GM19099 (cell line): ENCODE data around the gene PGP.

Experiments used
- POLR2A ChIP-seq: IDR thresholded peaks from 3 replicates; pipeline ENCODE4 v1.6.1; 2011; ENCODE audit warnings: low read depth; ENCODE audit not compliant: insufficient read length; ENCODE audit errors: extremely low read depth

PGP gene

DNA sequence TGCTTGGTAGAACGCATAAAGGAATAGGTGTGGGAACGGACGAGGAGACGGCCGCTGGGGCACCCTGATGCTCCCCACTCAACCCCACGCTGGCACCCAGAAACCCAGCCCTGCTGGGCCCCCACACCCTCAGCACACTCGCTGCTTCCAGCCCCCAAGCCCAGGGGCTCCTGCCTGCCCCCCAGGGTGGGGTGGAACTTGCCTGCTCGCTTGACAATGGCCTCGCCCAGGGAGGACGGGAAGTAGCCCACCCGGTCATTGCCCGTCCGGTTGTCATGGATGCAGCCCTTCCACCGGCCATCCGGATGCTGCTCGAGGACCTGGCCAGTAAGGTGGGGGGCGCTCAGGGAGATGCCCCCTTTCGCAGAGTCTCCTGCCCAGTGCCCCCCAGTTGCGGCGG lies 28.1 kb downstream of the PGP start:
- TF ChIP-seq POLR2A = no peak

DNA sequence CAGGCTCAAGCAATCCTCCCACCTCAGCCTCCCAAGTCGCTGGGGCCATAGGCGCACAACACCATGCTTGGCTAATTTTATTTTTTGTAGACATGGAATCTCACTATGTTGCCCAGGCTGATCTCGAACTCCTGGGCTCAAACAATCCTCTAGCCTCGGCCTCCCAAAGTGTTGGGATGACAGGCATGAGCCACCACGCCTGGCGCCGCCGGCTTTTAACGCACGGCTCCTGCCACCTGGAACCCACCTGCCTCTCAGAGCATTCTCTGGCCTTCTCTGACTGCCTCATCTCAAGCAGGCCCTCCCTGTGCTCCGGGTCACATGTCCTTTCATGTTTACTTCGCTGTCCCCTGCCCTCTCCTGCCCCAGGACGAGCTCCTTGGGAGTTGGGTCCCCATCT lies 28.6 kb downstream of the PGP start:
- no peak for TF ChIP-seq POLR2A

DNA sequence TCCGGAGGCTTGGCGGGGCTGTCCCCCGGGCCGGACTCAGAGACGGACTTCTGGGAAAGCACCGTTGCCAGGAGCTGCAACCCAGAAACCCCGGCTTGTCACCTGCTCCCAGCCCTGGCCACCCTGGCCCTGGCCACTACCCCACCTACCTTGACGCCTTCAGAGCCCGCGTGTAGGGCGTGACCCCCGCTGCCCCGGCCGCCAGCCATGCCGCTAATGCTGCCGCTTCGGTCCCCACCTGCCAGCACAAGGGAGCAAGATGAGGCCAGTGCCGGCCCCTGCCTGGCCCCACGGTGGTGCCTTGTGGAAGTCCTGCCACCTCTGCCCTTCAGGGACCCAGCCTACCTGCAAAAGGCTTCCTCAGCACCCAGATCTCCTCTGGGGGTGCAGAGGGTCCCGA lies 29.7 kb downstream of the PGP start:
- no peak for TF ChIP-seq POLR2A

GRCh38 chr16:2184346-2184745 lies 30.3 kb downstream of the PGP start:
- TF ChIP-seq POLR2A = no peak

DNA sequence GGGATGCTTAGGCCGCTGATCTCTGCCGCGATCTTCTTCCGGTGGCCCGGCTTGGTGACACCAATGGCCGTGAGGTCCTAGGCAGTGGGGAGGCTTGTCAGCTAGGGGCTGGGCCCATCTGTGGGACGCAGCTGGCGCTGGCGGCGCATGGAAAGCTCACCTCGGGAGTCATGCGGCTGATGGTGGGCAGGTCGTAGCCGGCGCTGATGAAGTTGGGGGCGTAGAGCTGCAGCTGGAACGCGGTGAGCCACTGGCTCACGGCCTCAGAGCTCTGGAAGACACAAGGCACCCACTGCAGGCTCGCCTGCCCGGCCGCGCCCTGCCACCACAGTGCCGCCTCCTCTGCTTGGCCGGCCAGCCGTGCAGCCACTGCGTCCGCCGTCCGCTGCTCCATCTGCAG lies 31.0 kb downstream of the PGP start:
- TF ChIP-seq POLR2A = no peak

DNA sequence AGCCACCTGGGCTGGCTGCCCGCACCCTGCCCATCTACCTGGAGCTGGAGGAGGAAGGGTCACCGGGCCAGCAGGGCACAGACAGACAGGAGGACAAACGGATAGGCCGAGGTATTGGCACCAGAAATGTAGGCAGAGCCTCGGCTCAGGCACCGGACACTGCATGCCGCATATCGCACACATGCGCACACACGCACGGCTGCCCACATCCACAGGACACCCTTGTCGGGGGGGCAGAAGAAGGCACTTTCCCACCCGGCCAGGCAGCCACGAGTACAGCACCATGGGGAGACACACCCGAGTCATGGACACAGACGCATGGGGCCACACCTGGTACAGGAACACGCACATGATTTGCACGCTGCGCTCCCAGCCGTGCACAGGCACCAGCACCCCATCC lies 32.7 kb downstream of the PGP start:
- TF ChIP-seq POLR2A = no peak

DNA sequence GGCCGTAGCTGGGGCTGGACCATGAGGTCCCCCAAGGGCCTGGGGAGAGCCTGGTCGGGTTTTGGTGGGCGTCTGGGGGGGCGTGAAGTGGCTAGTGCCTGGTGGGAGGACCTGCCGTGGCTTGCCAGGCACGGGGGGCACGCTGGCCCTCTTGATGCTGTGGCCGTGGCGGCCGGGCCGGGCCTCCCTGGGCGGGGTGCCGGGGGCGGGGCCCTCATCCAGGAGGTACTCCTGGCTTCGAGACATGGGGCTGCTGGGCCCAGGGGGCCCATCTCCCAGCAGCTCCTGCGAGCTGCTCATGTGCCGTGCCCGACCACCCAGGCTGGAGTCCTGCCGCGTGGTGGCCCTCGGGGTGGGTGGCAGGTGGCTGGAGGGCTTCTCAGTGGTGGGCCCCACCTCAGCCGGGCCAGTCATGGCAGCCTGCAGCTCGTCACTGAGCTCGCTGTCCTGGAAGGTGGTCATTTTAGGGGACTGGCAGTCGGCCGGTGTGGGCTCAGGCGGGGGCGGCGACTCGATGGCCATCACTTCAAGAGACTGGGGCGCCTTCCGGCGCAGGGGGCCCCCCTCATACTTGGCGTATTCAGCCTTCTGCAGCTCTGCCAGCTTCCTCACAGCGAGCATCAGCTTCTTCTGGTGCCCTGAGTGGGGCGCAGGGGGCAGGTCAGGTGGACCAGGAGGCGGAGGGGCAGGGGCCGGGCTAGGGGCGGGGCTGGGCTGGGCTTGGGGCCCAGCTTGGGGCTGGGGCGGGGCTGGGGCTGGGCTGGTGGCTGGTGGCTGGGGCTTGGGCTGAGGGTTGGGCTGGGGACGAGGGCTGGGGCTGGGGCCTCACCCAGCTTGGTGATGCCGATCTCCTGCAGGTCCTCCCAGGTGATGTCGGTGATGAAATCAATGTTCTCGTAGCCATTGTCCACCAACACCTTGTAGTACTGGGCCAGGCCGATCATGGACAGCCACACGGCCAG lies 33.4 kb downstream of the PGP start:
- TF ChIP-seq POLR2A = no peak

DNA sequence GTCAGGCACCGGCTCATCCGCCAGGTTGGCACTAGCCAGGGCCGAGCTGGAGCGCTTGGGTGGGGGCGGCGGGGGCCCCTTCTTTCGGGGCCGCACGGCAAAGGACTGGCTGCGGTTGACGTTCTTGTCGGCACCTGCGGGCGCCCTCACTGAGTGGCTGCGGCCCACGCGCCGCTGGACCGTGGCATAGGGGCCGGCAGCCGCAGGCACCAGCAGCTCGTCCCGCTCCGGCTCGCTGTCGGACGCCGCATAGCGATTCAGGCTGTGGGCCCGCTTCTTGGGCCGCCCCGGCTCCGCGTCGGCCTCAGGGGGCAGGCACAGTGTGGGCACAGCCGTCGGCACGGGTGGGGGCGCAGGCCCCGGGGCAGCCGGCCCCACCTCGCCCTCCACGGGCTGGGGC lies 34.2 kb downstream of the PGP start:
- no peak for TF ChIP-seq POLR2A

DNA sequence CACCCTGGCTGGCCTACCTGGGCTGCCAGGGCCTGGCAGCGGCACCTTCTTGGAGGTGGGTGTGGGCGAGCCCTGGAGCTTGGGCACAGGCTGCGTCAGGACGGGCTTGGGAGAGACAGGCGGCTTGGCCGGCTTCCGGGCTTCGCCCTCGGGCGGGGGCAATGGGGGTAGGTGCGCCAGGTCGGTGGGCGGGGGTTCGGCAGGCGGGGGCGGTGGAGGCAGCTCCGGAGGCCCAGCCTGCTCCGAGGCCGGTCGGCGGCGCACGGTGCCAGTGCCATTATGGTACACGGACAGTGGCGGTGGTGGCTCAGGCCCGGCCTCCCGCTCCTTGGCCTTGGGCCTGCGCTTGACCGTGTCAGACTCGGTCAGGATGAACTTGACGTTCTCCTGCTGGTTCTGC lies 35.1 kb downstream of the PGP start:
- TF ChIP-seq POLR2A = no peak

GRCh38 chr16:2179107-2179501 lies 35.5 kb downstream of the PGP start:
- TF ChIP-seq POLR2A = no peak

- no peak for TF ChIP-seq POLR2A
These were observed 36.1 kb downstream of the PGP start for GRCh38 chr16:2178321-2179106.

DNA sequence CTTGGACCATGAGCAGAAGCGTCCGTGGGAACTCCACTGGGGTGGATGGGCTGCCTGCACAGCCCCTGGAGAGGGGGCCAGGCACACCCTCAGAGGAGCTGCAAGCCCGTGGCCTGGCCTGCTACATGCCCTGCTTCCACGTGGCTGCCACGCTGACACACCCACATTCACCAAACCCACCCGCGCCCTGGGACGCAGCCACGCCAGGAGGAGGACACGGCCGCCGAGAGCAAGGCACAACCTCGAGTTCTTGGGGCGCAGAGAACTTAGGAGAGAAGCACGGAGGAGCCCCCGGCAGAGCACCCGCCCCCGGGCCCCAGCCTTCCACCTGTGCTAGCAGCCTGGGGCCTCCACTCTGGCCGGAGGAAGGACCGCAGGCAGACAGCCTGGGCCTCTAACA lies 37.1 kb downstream of the PGP start:
- TF ChIP-seq POLR2A = no peak

- TF ChIP-seq POLR2A = no peak
These were observed 37.5 kb downstream of the PGP start for GRCh38 chr16:2177101-2177500.

DNA sequence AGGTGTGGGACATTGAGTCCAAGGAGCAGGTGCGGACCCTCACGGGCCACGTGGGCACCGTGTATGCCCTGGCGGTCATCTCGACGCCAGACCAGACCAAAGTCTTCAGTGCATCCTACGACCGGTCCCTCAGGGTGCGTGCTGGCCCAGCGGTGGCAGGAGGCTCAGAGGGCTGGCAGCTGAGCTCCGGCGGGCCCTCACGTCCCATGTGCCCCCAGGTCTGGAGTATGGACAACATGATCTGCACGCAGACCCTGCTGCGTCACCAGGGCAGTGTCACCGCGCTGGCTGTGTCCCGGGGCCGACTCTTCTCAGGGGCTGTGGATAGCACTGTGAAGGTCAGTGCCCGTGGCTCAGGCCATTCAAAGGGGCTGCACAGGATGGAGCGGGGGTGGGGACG lies 38.6 kb downstream of the PGP start:
- no peak for TF ChIP-seq POLR2A

DNA sequence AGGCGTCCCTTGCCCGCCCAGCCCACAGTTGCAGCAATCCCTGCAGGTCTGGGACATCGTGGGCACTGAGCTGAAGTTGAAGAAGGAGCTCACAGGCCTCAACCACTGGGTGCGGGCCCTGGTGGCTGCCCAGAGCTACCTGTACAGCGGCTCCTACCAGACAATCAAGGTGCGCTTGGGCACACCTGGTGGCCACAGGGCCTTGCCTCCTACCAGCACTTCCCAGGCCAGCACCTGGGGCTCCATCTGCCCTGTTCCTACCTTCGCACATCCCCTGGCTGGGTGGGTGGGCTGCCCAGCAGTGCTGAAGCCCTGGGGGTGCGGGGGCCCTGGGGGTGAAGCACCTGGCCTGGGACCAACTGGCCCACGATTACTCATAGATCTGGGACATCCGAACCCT lies 39.2 kb downstream of the PGP start:
- no peak for TF ChIP-seq POLR2A
